Measurements from ENCODE around the gene VGLL4.

- TF ChIP-seq TCF7L2 (IDR thresholded peaks at IDR 0.05; ENCODE audit: borderline replicate concordance, extremely low read depth, insufficient read depth, insufficient read length): no peak
- no peak for TF ChIP-seq POLR2AphosphoS5 (IDR thresholded peaks at IDR 0.05; ENCODE audit: low read depth, low read length)
- TF ChIP-seq POLR2A (IDR thresholded peaks at IDR 0.05; ENCODE audit: borderline replicate concordance, extremely low read depth, insufficient read depth, insufficient read length): no peak
- TF ChIP-seq CTCF (IDR thresholded peaks at IDR 0.05 in 2 of 3, conservative IDR thresholded peaks at IDR 0.05 in 1 of 3; ENCODE audit: borderline replicate concordance in 1 of 3, insufficient read depth in 1 of 3, low read depth in 2 of 3, low read length in 2 of 3): no peak
- no peak for TF ChIP-seq RAD21 (IDR thresholded peaks at IDR 0.05; ENCODE audit: low read depth)
- TF ChIP-seq SP1 (IDR thresholded peaks at IDR 0.05; ENCODE audit: low read depth): no peak
- TF ChIP-seq ATF3 (IDR thresholded peaks at IDR 0.05): no peak
- TF ChIP-seq JUND (IDR thresholded peaks at IDR 0.05): no peak
- TF ChIP-seq ZNF274 (IDR thresholded peaks at IDR 0.05; ENCODE audit: low read depth, low read length): no peak
These were observed 98.4 kb downstream of the VGLL4 start for GRCh38 chr3:11545186-11545851.
